ENCODE data around the gene U2AF2. TPM values are rescaled to one million over a fixed set of nuclear protein-coding genes. Genes with fewer than 3 reads are reported as not detected.
A peak's percentile ranks its signal among the peaks of the same experiment; 100 is the strongest.

The U2AF2 gene
- total and polyA plus RNA-seq, 9 of the 15 experiments (the other 6 are each of a cell fraction or from before 2014, with no cell fraction given): 3.0 to 331 (median 157) TPM

DNA sequence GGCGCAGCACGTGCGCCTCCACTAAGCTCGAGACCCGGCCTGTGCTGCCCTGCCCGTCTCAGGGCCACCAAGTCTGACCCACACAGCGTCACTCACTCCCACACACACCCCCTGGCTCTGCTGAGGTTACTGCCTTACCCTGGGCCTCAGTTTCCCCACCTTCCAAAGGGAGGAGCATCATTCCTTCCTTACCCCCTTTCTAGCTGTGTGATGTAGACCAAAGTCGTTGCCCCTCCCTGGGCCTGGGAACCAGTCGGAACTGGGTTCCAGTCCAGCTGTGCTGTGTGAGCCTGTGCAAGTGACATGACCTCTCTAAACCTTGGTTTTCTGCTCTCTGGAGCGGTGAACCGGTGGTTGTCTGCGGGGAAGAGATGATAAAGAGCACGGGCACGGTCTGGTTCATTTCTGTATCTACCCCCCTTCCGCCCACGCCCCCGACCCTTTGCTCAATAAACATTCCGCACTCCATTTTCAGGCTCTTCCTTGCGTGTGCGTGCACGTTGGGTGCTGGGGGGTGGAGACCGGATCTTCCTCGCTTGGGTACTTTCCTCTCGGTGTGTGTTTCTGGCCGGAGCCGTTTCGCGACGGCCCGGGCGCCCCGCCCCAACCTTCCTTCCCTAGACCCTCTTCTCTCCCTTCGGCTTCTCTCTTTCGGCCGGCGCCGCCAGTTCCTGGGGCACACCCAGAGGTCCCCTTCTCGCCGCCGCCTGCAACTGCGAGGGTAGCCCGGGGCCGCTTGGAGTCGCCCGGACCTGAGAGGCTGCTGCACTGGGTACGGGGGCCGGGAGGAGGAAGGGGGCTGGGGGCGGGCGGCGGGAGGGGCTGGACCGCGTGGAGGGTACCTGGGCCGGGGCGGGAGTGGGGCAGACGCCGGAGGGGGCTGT, 11.6 kb upstream of the U2AF2 start, which contains the start of gene ZNF581 (continued):
- TF ChIP-seq AFF4 (CRISPR knock-in tag; IDR thresholded peaks at IDR 0.05) (no peak), MIER1 (IDR thresholded peaks at IDR 0.05; ENCODE audit: low read depth) (0 out of 2 replicates have a peak, but pooled peaks have one; percentile 47), ELF1 (tag; IDR thresholded peaks at IDR 0.05) (peak; percentile 56)
- TF ChIP-seq, protein P1, sequence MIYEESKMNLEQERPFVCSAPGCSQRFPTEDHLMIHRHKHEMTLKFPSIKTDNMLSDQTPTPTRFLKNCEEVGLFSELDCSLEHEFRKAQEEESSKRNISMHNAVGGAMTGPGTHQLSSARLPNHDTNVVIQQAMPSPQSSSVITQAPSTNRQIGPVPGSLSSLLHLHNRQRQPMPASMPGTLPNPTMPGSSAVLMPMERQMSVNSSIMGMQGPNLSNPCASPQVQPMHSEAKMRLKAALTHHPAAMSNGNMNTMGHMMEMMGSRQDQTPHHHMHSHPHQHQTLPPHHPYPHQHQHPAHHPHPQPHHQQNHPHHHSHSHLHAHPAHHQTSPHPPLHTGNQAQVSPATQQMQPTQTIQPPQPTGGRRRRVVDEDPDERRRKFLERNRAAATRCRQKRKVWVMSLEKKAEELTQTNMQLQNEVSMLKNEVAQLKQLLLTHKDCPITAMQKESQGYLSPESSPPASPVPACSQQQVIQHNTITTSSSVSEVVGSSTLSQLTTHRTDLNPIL (CRISPR knock-in tag; IDR thresholded peaks at IDR 0.05): no peak; the same call in 1 of the 2 replicates
- TF ChIP-seq, protein P2, sequence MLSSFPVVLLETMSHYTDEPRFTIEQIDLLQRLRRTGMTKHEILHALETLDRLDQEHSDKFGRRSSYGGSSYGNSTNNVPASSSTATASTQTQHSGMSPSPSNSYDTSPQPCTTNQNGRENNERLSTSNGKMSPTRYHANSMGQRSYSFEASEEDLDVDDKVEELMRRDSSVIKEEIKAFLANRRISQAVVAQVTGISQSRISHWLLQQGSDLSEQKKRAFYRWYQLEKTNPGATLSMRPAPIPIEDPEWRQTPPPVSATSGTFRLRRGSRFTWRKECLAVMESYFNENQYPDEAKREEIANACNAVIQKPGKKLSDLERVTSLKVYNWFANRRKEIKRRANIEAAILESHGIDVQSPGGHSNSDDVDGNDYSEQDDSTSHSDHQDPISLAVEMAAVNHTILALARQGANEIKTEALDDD (IDR thresholded peaks at IDR 0.05): no peak
- TF ChIP-seq, protein P3, sequence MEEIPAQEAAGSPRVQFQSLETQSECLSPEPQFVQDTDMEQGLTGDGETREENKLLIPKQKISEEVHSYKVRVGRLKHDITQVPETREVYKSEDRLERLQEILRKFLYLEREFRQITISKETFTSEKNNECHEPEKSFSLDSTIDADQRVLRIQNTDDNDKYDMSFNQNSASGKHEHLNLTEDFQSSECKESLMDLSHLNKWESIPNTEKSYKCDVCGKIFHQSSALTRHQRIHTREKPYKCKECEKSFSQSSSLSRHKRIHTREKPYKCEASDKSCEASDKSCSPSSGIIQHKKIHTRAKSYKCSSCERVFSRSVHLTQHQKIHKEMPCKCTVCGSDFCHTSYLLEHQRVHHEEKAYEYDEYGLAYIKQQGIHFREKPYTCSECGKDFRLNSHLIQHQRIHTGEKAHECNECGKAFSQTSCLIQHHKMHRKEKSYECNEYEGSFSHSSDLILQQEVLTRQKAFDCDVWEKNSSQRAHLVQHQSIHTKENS (CRISPR knock-in tag; IDR thresholded peaks at IDR 0.05): no peak

Measured in K562 (cell line).